ENCODE measurements around the gene CDCP2.
A peak's percentile ranks its signal among the peaks of the same experiment; 100 is the strongest.
"Not testable (repeated sequence)": the region's sequence is repeated elsewhere in the genome, so short reads cannot be mapped to it uniquely, and the experiment has no call there.

The CDCP2 gene

GRCh38 chr1:54114001-54114400, 38.8 kb downstream of the CDCP2 start:
- DNase-seq = no peak

GRCh38 chr1:54112705-54113368, 40.0 kb downstream of the CDCP2 start:
- no peak for DNase-seq

GRCh38 chr1:54112027-54112426, 40.8 kb downstream of the CDCP2 start:
- no peak for DNase-seq

GRCh38 chr1:54111624-54112023, 41.2 kb downstream of the CDCP2 start:
- no peak for DNase-seq

- no peak for DNase-seq
Measured at GRCh38 chr1:54110996-54111395, 41.8 kb downstream of the CDCP2 start.

GRCh38 chr1:54109129-54110090, 43.4 kb downstream of the CDCP2 start:
- DNase-seq = no peak

GRCh38 chr1:54108156-54108555, 44.6 kb downstream of the CDCP2 start:
- no peak for DNase-seq

GRCh38 chr1:54107131-54107530, 45.7 kb downstream of the CDCP2 start:
- DNase-seq = no peak

- no peak for DNase-seq
Measured at GRCh38 chr1:54105736-54106269, 47.0 kb downstream of the CDCP2 start.

- DNase-seq = no peak
Measured at GRCh38 chr1:54105080-54105479, 47.7 kb downstream of the CDCP2 start.

GRCh38 chr1:54104613-54105012, 48.2 kb downstream of the CDCP2 start:
- not testable (repeated sequence) for DNase-seq

GRCh38 chr1:54103414-54103813, 49.4 kb downstream of the CDCP2 start:
- DNase-seq = no peak

- DNase-seq = no peak
Measured at GRCh38 chr1:54100500-54100899, 52.3 kb downstream of the CDCP2 start.

GRCh38 chr1:54099061-54099610, 53.7 kb downstream of the CDCP2 start:
- peak in 1 of 2 donors; percentile 17 for DNase-seq

GRCh38 chr1:54096877-54097240, 55.9 kb downstream of the CDCP2 start:
- DNase-seq = no peak

- no peak for DNase-seq
Measured at GRCh38 chr1:54096227-54096876, 56.4 kb downstream of the CDCP2 start.

GRCh38 chr1:54095546-54096226, 57.1 kb downstream of the CDCP2 start:
- peak in 1 of 2 donors; percentile 70 for DNase-seq

GRCh38 chr1:54094730-54095105, 58.1 kb downstream of the CDCP2 start:
- not testable (repeated sequence) for DNase-seq

GRCh38 chr1:54094001-54094729, 58.6 kb downstream of the CDCP2 start:
- no peak for DNase-seq

- DNase-seq = no peak
Measured at GRCh38 chr1:54091666-54092065, 61.1 kb downstream of the CDCP2 start.

GRCh38 chr1:54088385-54088784, 64.4 kb downstream of the CDCP2 start:
- DNase-seq = no peak

- no peak for DNase-seq
Measured at GRCh38 chr1:54086754-54087153, 66.0 kb downstream of the CDCP2 start.
